HCT116 (cell line): ENCODE measurements around the gene LACC1.

ENCODE experiments used
- CTCF ChIP-seq, 3 experiments: fragments of 200-600 bp in 1 of 3; sonication (generic) in 1 of 3; IDR thresholded peaks in 2 of 3; conservative IDR thresholded peaks in 1 of 3; 2 replicates each; pipeline ENCODE4 v1.5.1; 2012 to 2017; ENCODE audit warnings: low read depth in 2 of 3, low read length in 2 of 3, antibody characterized with exemption in 1 of 3, borderline replicate concordance in 1 of 3, control low read depth in 1 of 3, mild to moderate bottlenecking in 1 of 3, mixed read lengths in 1 of 3, mixed run types in 1 of 3, moderate library complexity in 1 of 3; ENCODE audit not compliant: insufficient read depth in 1 of 3
- POLR2A ChIP-seq: IDR thresholded peaks from 2 replicates; pipeline ENCODE4 v1.7.0; 2011; ENCODE audit warnings: borderline replicate concordance; ENCODE audit not compliant: insufficient read depth, insufficient read length; ENCODE audit errors: extremely low read depth

GRCh38 chr13:43874504-43875092 lies 5.1 kb upstream of the LACC1 start:
- TF ChIP-seq CTCF (IDR thresholded peaks at IDR 0.05 in 2 of 3, conservative IDR thresholded peaks at IDR 0.05 in 1 of 3; ENCODE audit: borderline replicate concordance in 1 of 3, insufficient read depth in 1 of 3, low read depth in 2 of 3, low read length in 2 of 3) (peak; percentile 33 to 62 (median 45); a peak in 4 of 6 replicates), POLR2A (no peak)
